ENCODE results near the gene WDSUB1.
A peak's percentile ranks its signal among the peaks of the same experiment; 100 is the strongest.

WDSUB1 gene

GRCh38 chr2:159251296-159252173, 35.0 kb downstream of the WDSUB1 start:
- no peak for TF ChIP-seq CTCF (IDR thresholded peaks at IDR 0.05; ENCODE audit: low read depth, low read length)
- no peak overlapping the region for H3K4me3 ChIP-seq (replicated peaks in 1 of 2; ENCODE audit: low read depth in 2 of 2, low read length in 2 of 2)
- DNase-seq (ENCODE audit: low read depth in 2 of 2) = no peak

- no peak for TF ChIP-seq CTCF (IDR thresholded peaks at IDR 0.05; ENCODE audit: low read depth, low read length)
- DNase-seq (ENCODE audit: low read depth in 2 of 2) = peak; percentile 79 to 87
- no peak overlapping the region for H3K4me3 ChIP-seq (replicated peaks in 1 of 2; ENCODE audit: low read depth in 2 of 2, low read length in 2 of 2)
Observed at GRCh38 chr2:159249990-159250715, 36.4 kb downstream of the WDSUB1 start.

GRCh38 chr2:159246325-159246988, 40.0 kb downstream of the WDSUB1 start:
- DNase-seq (ENCODE audit: low read depth in 2 of 2) = no peak
- no peak for TF ChIP-seq CTCF (IDR thresholded peaks at IDR 0.05; ENCODE audit: low read depth, low read length)
- no peak overlapping the region for H3K4me3 ChIP-seq (replicated peaks in 1 of 2; ENCODE audit: low read depth in 2 of 2, low read length in 2 of 2)

GRCh38 chr2:159243529-159243928, 43.0 kb downstream of the WDSUB1 start:
- no peak for DNase-seq (ENCODE audit: low read depth in 2 of 2)
- H3K4me3 ChIP-seq (replicated peaks in 1 of 2; ENCODE audit: low read depth in 2 of 2, low read length in 2 of 2) = no peak overlapping the region
- no peak for TF ChIP-seq CTCF (IDR thresholded peaks at IDR 0.05; ENCODE audit: low read depth, low read length)

GRCh38 chr2:159234868-159235267, 51.6 kb downstream of the WDSUB1 start:
- TF ChIP-seq CTCF (IDR thresholded peaks at IDR 0.05; ENCODE audit: low read depth, low read length) = no peak
- no peak for DNase-seq (ENCODE audit: low read depth in 2 of 2)
- H3K4me3 ChIP-seq (replicated peaks in 1 of 2; ENCODE audit: low read depth in 2 of 2, low read length in 2 of 2) = no peak overlapping the region

- H3K4me3 ChIP-seq (replicated peaks in 1 of 2; ENCODE audit: low read depth in 2 of 2, low read length in 2 of 2) = no peak overlapping the region
- DNase-seq (ENCODE audit: low read depth in 2 of 2) = peak; percentile 12 to 17
- no peak for TF ChIP-seq CTCF (IDR thresholded peaks at IDR 0.05; ENCODE audit: low read depth, low read length)
Observed at GRCh38 chr2:159232456-159233170, 53.9 kb downstream of the WDSUB1 start.
